GM12891 (cell line): ENCODE data around the gene TLE1.

ENCODE experiments used
- POLR2A ChIP-seq: IDR thresholded peaks from 2 replicates; pipeline ENCODE4 v1.6.1; 2011; ENCODE audit warnings: low read depth, low read length, control low read depth
- POLR2AphosphoS5 ChIP-seq: IDR thresholded peaks from 2 replicates; pipeline ENCODE4 v1.6.1; 2011; ENCODE audit warnings: low read depth, low read length, control low read depth

- TF ChIP-seq POLR2A (no peak), POLR2AphosphoS5 (no peak)
These were observed 2.5 kb downstream of the TLE1 start for GRCh38 chr9:81686614-81687520.
